HEK293T (cell line): Measurements from ENCODE around the gene CAPN3.

Experiments used
- CTCF ChIA-PET: fragments of 350-600 bp; formaldehyde crosslinking; extraction: SDS; loops from one replicate; lab custom pipeline; 2021; ENCODE audit warnings: antibody characterized with exemption, inconsistent platforms; lab: Yijun Ruan, JAX
- POLR2A ChIA-PET: fragments of 350-600 bp; formaldehyde crosslinking; extraction: SDS; loops from one replicate; lab custom pipeline; 2020; ENCODE audit warnings: antibody characterized with exemption, inconsistent platforms; lab: Yijun Ruan, JAX
- DNase-seq: peaks from one replicate; pipeline ENCODE4 v3.0.0; 2012; ENCODE audit warnings: mixed read lengths; ENCODE audit errors: extremely low spot score
- ARNT ChIP-seq: fragments of 450-650 bp; IDR thresholded peaks from 2 replicates; pipeline ENCODE4 v1.6.1; 2017; ENCODE audit warnings: mild to moderate bottlenecking
- BHLHE40 ChIP-seq: fragments of 450-650 bp; IDR thresholded peaks from 2 replicates; pipeline ENCODE4 v1.6.1; 2016; ENCODE audit warnings: mild to moderate bottlenecking, moderate library complexity, borderline replicate concordance
- CTBP1 ChIP-seq: fragments of 450-650 bp; IDR thresholded peaks from 2 replicates; pipeline ENCODE4 v1.6.1; 2016; ENCODE audit warnings: borderline replicate concordance
- ELF4 ChIP-seq: fragments of 450-650 bp; IDR thresholded peaks from 2 replicates; pipeline ENCODE4 v1.6.1; 2017; ENCODE audit warnings: antibody characterized with exemption
- FOXA1 ChIP-seq: fragments of 450-650 bp; IDR thresholded peaks from 2 replicates; pipeline ENCODE4 v1.6.1; 2016; ENCODE audit warnings: mild to moderate bottlenecking
- FOXK2 ChIP-seq: fragments of 450-650 bp; IDR thresholded peaks from 2 replicates; pipeline ENCODE4 v1.6.1; 2016; ENCODE audit warnings: mild to moderate bottlenecking
- FOXM1 ChIP-seq: fragments of 450-650 bp; IDR thresholded peaks from 2 replicates; pipeline ENCODE4 v1.6.1; 2017; ENCODE audit warnings: mild to moderate bottlenecking, borderline replicate concordance
- HDGF ChIP-seq: fragments of 450-650 bp; IDR thresholded peaks from 2 replicates; pipeline ENCODE4 v1.6.1; 2017; ENCODE audit warnings: antibody characterized with exemption, borderline replicate concordance
- L3MBTL2 ChIP-seq: fragments of 450-650 bp; conservative IDR thresholded peaks from 2 replicates; pipeline ENCODE4 v1.6.1; 2016; ENCODE audit warnings: mild to moderate bottlenecking
- LEF1 ChIP-seq: fragments of 450-650 bp; IDR thresholded peaks from 2 replicates; pipeline ENCODE4 v1.6.1; 2017; ENCODE audit warnings: mild to moderate bottlenecking, borderline replicate concordance
- NFRKB ChIP-seq: fragments of 450-650 bp; IDR thresholded peaks from 2 replicates; pipeline ENCODE4 v1.6.1; 2016; ENCODE audit warnings: mild to moderate bottlenecking, moderate library complexity
- SP1 ChIP-seq: fragments of 450-650 bp; IDR thresholded peaks from 2 replicates; pipeline ENCODE4 v1.6.1; 2017
- SUZ12 ChIP-seq: fragments of 450-650 bp; IDR thresholded peaks from 2 replicates; pipeline ENCODE4 v1.6.1; 2016; ENCODE audit warnings: mild to moderate bottlenecking
- TARDBP ChIP-seq: fragments of 450-650 bp; IDR thresholded peaks from 2 replicates; pipeline ENCODE4 v1.6.1; 2016
- ZNF384 ChIP-seq: fragments of 450-650 bp; IDR thresholded peaks from 2 replicates; pipeline ENCODE4 v1.6.1; 2016
- TF ChIP-seq, protein P1 (sequence below): fragments of 450-650 bp; IDR thresholded peaks from 2 replicates; pipeline ENCODE4 v1.6.1; 2016

Gene CAPN3

DNA sequence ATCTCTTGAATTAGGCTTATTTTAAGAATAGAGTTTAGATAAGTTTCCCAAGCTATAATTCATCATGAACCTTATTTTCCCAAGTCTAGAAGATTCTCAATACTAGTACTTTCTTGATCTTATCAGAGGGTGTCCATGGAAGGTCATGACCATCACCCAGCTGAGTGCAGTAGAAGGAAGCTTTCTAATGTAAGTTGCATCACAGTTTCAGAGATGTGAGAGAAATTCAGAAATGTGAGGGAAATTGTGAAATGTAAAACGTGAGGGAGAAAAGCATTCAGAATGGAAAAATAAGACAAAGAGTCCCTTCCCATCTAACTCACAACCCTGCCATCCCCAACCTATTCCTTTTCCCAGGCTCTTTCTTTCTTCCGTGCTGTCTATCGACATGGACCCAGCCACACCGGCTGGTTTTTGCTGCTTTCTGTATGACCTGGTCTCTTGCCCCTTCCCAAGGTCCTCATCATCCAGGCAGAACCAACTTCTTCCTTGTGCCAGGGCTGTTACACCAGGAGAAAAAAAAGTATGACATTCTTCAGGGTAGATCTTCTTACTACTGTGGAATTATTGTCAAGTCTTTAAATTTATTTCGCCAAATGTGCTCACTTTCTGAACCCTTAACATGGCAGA, 6.7 kb downstream of the CAPN3 start:
- POLR2A ChIA-PET, result no interaction called here
- no peak for DNase-seq
- CTCF ChIA-PET, result no interaction called here
- TF ChIP-seq SP1, result no peak
- TF ChIP-seq FOXA1, result no peak
- no peak for TF ChIP-seq SUZ12
- no peak for TF ChIP-seq L3MBTL2
- TF ChIP-seq FOXK2, result no peak

DNA sequence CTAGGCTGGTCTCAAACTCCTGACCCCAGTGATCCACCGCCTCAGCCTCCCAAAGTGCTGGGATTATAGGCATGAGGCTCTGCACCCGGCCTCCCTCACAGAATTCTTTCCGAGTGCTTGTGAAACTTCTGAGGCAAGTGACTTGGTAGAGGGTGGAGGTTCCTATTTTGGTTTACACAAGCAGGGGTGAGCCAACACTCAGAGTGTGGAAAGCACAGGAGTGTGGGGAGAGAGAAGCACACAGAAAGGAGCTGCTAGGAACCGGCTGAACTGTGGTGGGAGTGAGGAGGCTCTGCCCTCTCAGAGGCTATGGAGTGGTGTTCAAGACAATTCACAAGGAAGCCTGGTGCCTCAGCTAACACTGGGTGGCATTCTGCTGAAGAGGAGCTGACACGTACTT, 7.7 kb downstream of the CAPN3 start:
- CTCF ChIA-PET, result no interaction called here
- POLR2A ChIA-PET, result no interaction called here

DNA sequence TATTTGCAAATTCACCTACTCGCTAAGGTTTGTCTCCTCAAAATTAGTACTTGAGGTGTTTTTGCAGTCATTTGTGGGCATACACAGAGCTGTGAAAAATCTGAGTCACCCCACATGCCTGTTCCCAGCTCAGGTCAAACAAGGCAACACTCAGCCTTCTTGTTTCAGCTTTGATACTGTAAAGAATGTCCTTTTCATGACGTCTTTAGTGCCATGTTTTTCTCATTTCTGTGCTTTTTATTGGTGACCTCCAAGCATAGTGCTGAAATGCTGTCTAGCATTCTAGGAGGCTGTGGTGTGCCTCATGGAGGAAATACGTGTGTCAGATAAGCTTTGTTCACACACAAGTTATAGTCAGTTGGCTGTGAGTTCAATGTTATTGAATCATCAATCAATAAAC, 8.8 kb downstream of the CAPN3 start:
- ChIA-PET POLR2A (no interaction called here), CTCF (no interaction called here)
- TF ChIP-seq BHLHE40, result no peak
- TF ChIP-seq LEF1, result no peak
- TF ChIP-seq FOXM1, result no peak
- TF ChIP-seq, protein P1, sequence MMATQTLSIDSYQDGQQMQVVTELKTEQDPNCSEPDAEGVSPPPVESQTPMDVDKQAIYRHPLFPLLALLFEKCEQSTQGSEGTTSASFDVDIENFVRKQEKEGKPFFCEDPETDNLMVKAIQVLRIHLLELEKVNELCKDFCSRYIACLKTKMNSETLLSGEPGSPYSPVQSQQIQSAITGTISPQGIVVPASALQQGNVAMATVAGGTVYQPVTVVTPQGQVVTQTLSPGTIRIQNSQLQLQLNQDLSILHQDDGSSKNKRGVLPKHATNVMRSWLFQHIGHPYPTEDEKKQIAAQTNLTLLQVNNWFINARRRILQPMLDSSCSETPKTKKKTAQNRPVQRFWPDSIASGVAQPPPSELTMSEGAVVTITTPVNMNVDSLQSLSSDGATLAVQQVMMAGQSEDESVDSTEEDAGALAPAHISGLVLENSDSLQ, result no peak
- no peak for TF ChIP-seq ZNF384
- no peak for TF ChIP-seq L3MBTL2
- TF ChIP-seq NFRKB, result no peak
- no peak for TF ChIP-seq SUZ12
- no peak for TF ChIP-seq ARNT
- TF ChIP-seq TARDBP, result no peak
- no peak for DNase-seq

More for the DNA sequence above, 7.7 kb downstream of the CAPN3 start:
- TF ChIP-seq CTBP1 (no peak), TARDBP (no peak), ZNF384 (no peak), SP1 (no peak), ELF4 (no peak), FOXA1 (no peak), BHLHE40 (no peak), L3MBTL2 (no peak), SUZ12 (no peak), FOXM1 (no peak), NFRKB (no peak), LEF1 (no peak), ARNT (no peak), HDGF (no peak), FOXK2 (no peak)
- TF ChIP-seq, protein P1, result no peak
- DNase-seq, result no peak

DNA sequence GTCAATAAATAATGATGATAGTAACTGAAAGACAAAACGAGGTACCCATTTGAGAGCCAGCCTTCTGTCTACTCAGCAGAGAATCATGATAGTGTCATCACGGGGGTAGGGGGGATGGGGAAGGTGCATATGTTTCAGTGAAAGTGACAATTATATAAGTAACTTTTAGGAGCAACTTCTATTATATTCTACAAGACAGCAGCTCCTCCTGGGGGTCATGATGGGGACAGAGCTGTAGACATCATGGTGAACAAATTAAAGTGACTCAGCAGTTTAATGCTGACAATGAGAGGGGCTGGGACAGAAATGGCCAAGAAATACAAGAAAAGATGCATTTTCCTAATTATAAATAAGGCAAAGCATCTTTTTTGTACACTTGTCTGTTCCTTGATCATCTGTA, 11.8 kb downstream of the CAPN3 start:
- TF ChIP-seq FOXA1, result no peak
- no peak for TF ChIP-seq SUZ12
- no peak for TF ChIP-seq BHLHE40
- TF ChIP-seq CTBP1, result no peak
- TF ChIP-seq ELF4, result no peak
- TF ChIP-seq NFRKB, result no peak
- TF ChIP-seq FOXM1, result no peak
- no peak for TF ChIP-seq ARNT
- TF ChIP-seq FOXK2, result no peak
- TF ChIP-seq TARDBP, result no peak
- no peak for TF ChIP-seq L3MBTL2
- TF ChIP-seq LEF1, result no peak
- TF ChIP-seq SP1, result no peak
- no peak for TF ChIP-seq HDGF
- no peak for TF ChIP-seq ZNF384
- TF ChIP-seq, protein P1, result no peak
- POLR2A ChIA-PET, result no interaction called here
- no peak for DNase-seq

DNA sequence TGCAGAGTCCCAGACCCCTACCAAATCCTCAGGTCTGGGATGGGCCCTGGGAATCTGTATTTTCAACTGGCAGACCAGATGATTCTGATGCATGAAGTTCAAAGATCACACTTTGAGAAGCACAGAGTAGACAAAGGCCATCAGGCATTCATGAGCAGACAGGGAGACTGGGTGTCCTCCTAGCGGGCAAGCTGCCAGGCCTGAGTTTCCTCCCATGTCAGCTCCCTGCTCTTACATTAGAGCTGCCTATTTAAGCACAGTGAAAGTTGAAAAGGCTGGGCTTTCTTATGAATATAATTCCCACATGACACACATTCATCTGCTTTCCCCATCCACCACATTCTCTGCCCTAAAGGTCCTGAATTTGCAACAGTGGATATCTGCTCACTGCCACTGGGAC, 14.0 kb downstream of the CAPN3 start:
- no peak for TF ChIP-seq FOXK2
- CTCF ChIA-PET, result no interaction called here
- POLR2A ChIA-PET, result no interaction called here
- no peak for DNase-seq

More for the DNA sequence above, 11.8 kb downstream of the CAPN3 start:
- CTCF ChIA-PET, result no interaction called here

DNA sequence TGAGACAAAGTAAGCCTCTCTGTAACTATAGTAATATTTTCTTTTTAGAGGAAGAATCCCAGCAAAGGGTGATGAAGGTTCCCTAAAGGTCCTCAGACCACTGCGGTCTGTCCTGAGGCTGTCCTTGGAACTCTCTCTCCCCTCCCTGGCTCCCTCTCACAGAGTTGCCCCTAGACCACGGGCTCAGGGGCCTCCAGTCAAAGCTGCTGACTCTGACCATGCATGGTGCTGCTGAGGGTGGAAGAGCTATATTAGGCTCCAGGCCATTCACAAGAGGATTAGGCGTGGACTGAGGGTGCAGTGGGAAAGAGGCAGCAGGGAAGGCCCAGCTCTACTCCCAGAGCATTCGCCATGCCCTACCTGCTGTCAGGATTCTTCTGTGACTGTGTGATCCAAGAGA, 14.6 kb downstream of the CAPN3 start:
- TF ChIP-seq, protein P1, result no peak
- TF ChIP-seq NFRKB, result no peak
- no peak for TF ChIP-seq FOXA1
- no peak for TF ChIP-seq ARNT
- TF ChIP-seq SUZ12, result no peak
- no peak for TF ChIP-seq SP1
- no peak for TF ChIP-seq BHLHE40
- TF ChIP-seq LEF1, result no peak
- ChIA-PET POLR2A (no interaction called here), CTCF (interaction anchor here (1.7 kb wide), 1 partner anchor 11 kb away, joined by 9 read pairs; no protein-coding TSS in a partner anchor)
- no peak for DNase-seq
